ENCODE results near the gene PTTG2. TPM values are rescaled to one million over a fixed set of nuclear protein-coding genes. Genes with fewer than 3 reads are reported as not detected.
"Not testable (repeated sequence)": the region's sequence is repeated elsewhere in the genome, so short reads cannot be mapped to it uniquely, and the experiment has no call there.

The PTTG2 gene
- total RNA-seq, result 1 to 10 TPM in 2 of 4 donors, under 1 TPM in 1, not detected in 1; 0.62 to 3.5 (median 2.5) TPM

DNA sequence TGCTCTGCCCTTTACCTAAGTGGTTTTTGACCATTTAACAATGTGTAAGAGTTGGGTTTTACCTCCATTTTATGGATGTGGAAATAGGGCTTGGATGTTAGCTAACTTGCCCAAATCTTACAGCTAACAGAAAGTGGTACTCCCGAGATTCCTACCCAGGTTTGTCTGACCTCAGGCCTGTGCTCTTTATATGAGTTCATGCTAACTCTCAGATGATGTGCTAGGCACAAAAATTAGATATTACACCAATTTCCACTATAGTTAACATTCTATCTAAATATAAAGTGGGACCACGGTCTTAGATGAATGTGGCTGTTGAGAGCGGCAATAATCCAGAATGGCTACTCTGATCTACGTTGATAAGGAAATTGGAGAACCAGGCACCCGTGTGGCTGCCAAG is at the start of gene PTTG2:
TSS of gene PTTG2 (plus strand) at position 301 of the 400 bp plus-strand sequence. CDS start at position 338, 37 bp downstream.
- no peaks in the 10 kb centered on the region for H3K36me3 ChIP-seq
- H3K4me1 ChIP-seq, result peaks cover 0 to 15% (median 0%) of the 10 kb centered on the region in 3 donors
- TF ChIP-seq EP300 (IDR thresholded peaks at IDR 0.05) (no peak), POLR2AphosphoS5 (IDR thresholded peaks at IDR 0.05) (no peak), POLR2A (IDR thresholded peaks at IDR 0.05) (no peak)
- TF ChIP-seq, protein P1, sequence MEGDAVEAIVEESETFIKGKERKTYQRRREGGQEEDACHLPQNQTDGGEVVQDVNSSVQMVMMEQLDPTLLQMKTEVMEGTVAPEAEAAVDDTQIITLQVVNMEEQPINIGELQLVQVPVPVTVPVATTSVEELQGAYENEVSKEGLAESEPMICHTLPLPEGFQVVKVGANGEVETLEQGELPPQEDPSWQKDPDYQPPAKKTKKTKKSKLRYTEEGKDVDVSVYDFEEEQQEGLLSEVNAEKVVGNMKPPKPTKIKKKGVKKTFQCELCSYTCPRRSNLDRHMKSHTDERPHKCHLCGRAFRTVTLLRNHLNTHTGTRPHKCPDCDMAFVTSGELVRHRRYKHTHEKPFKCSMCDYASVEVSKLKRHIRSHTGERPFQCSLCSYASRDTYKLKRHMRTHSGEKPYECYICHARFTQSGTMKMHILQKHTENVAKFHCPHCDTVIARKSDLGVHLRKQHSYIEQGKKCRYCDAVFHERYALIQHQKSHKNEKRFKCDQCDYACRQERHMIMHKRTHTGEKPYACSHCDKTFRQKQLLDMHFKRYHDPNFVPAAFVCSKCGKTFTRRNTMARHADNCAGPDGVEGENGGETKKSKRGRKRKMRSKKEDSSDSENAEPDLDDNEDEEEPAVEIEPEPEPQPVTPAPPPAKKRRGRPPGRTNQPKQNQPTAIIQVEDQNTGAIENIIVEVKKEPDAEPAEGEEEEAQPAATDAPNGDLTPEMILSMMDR (IDR thresholded peaks at IDR 0.05), result no peak
- 91 to 100% methylated on average over 2 to 5 of the region's 5 CpGs for WGBS, 2 donors (ENCODE audit: low coverage in 1 of 2)
- H3K27ac ChIP-seq, result no peak within 1 kb of the TSS
- no peak within 1 kb of the TSS for H3K4me3 ChIP-seq
- no peak for ATAC-seq
- no peaks in the 10 kb centered on the region for H3K27me3 ChIP-seq
- H3K9me3 ChIP-seq, result no peaks in the 10 kb centered on the region

DNA sequence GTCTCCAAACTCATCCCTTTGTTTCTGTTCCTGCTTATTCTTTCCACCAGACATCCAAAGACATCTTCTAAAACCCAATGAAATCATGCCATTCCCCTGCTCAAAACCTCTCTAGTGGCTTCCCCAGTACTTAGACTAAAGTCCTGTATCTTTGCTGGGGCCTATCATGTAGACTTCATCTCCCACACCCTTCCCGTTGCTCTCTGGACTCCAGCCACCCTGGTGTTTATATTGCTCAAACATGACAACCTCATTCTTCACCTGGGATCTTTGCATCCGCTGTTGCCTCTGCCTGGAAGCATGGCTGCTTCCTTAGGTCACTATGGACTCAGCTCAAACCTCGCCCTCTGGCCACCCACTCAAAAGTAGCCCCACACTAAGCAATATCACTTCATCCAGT is 45.7 kb upstream of the PTTG2 start:
- H3K4me3 ChIP-seq, result no peak overlapping the region
- no peaks in the 10 kb centered on the region for H3K27me3 ChIP-seq
- no peaks in the 10 kb centered on the region for H3K36me3 ChIP-seq
- no peak overlapping the region for H3K27ac ChIP-seq
- H3K4me1 ChIP-seq, result peaks cover 0 to 49% (median 5%) of the 10 kb centered on the region in 3 donors
- H3K9me3 ChIP-seq, result no peaks in the 10 kb centered on the region
- WGBS, 2 donors (ENCODE audit: low coverage in 1 of 2), result 67 to 80% methylated on average over 3 of the region's 3 CpGs
- no peak for ATAC-seq
- TF ChIP-seq, protein P1 (IDR thresholded peaks at IDR 0.05), result no peak
- TF ChIP-seq EP300 (IDR thresholded peaks at IDR 0.05), result no peak
- no peak for TF ChIP-seq POLR2A (IDR thresholded peaks at IDR 0.05)
- TF ChIP-seq POLR2AphosphoS5 (IDR thresholded peaks at IDR 0.05), result no peak

DNA sequence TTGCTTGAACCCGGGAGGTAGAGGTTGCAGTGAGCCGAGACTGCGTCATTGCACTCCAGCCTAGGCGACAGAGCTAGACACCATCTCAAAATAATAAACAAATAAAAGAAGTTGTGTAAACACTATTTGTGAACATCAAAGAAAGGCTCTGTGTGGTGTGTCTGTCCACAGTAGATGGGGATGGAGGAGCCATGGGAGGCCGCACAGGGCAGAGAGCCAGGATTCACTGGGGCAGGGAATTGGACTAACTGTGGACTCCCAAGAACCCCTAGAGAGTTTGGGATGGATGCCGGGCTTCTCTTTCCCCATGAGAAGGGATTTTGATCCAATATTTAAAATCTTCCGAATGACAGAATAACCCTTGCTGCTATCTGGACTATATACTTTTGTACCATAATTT is 42.8 kb upstream of the PTTG2 start:
- no peaks in the 10 kb centered on the region for H3K9me3 ChIP-seq
- TF ChIP-seq, protein P1 (IDR thresholded peaks at IDR 0.05), result no peak
- no peak for TF ChIP-seq POLR2AphosphoS5 (IDR thresholded peaks at IDR 0.05)
- no peak for TF ChIP-seq EP300 (IDR thresholded peaks at IDR 0.05)
- no peak for TF ChIP-seq POLR2A (IDR thresholded peaks at IDR 0.05)
- H3K27me3 ChIP-seq, result no peaks in the 10 kb centered on the region
- peaks cover 0 to 26% (median 0%) of the 10 kb centered on the region in 3 donors for H3K4me1 ChIP-seq
- no peak overlapping the region for H3K27ac ChIP-seq
- H3K36me3 ChIP-seq, result no peaks in the 10 kb centered on the region
- 80 to 89% methylated on average over 3 to 7 of the region's 7 CpGs for WGBS, 2 donors (ENCODE audit: low coverage in 1 of 2)
- no peak for ATAC-seq
- H3K4me3 ChIP-seq, result no peak overlapping the region

DNA sequence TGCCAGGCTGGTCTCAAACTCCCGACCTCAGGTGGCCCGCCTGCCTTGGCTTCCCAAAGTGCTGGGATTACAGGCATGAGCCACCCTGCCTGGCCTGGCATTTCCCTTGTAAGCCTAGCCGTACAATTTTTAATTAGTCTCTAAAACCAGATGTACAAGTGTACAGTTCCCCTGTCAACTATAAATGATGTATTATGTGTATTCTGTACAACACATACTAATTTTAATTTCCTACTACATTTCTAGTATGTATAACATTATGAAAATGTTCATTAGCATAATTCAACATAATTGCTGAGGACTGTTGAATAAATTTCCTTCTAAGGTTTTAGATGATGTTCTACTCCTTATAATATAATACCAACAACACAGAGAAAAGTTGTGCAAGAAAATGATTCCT is 41.5 kb upstream of the PTTG2 start:
- 73 to 75% methylated on average over 2 to 3 of the region's 3 CpGs for WGBS, 2 donors (ENCODE audit: low coverage in 1 of 2)
- no peaks in the 10 kb centered on the region for H3K36me3 ChIP-seq
- H3K27ac ChIP-seq, result no peak overlapping the region
- no peak overlapping the region for H3K4me3 ChIP-seq
- no peaks in the 10 kb centered on the region for H3K27me3 ChIP-seq
- no peak for ATAC-seq
- H3K4me1 ChIP-seq, result peaks cover 0 to 26% (median 0%) of the 10 kb centered on the region in 3 donors
- TF ChIP-seq POLR2AphosphoS5 (IDR thresholded peaks at IDR 0.05), result no peak
- TF ChIP-seq, protein P1 (IDR thresholded peaks at IDR 0.05), result no peak
- no peak for TF ChIP-seq EP300 (IDR thresholded peaks at IDR 0.05)
- no peak for TF ChIP-seq POLR2A (IDR thresholded peaks at IDR 0.05)
- H3K9me3 ChIP-seq, result no peaks in the 10 kb centered on the region

DNA sequence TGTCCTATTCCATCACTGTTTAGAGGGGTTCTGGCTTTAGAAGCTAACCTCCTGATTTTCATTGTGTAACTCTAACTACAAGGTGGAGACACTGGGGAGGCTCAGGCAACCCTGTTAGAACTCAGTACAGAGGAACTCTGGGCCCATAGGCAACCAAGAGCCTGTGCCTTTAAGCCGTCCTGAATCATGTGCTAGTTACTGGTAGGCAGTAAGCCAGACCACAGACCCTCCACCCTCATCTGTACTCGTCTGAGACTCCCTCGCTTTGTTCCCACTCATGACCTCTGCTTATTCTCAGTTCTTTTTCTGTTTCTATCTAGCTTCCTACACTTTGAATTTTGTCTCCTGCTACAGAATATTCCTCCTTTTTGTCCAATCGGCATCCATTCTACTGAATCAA is 37.9 kb upstream of the PTTG2 start:
- Histone ChIP-seq H3K27me3 (no peaks in the 10 kb centered on the region), H3K4me1 (peaks cover 0 to 22% (median 0%) of the 10 kb centered on the region in 3 donors), H3K27ac (no peak overlapping the region), H3K9me3 (no peaks in the 10 kb centered on the region), H3K4me3 (no peak overlapping the region), H3K36me3 (peaks cover 0 to 4% of the 10 kb centered on the region in 2 donors)
- TF ChIP-seq, protein P1 (IDR thresholded peaks at IDR 0.05), result no peak
- TF ChIP-seq POLR2AphosphoS5 (IDR thresholded peaks at IDR 0.05) (no peak), POLR2A (IDR thresholded peaks at IDR 0.05) (no peak), EP300 (IDR thresholded peaks at IDR 0.05) (no peak)
- no peak for ATAC-seq
- 58 to 65% methylated on average over 4 of the region's 4 CpGs for WGBS, 2 donors (ENCODE audit: low coverage in 1 of 2)

DNA sequence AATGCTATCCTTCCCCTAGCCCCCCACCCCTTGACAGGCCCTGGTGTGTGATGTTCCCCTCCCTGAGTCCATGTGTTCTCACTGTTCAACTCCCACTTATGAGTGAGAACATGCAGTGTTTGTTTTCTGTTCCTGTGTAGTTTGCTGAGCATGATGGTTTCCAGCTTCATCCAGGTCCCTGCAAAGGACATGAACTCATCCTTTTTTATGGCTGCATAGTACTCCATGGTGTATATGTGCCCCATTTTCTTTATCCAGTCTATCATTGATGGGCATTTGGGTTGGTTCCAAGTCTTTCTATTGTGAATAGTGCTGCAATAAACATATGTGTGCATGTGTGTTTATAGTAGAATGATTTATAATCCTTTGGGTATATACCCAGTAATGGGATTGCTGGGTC is 37.1 kb upstream of the PTTG2 start:
- H3K27me3 ChIP-seq, H3K27ac ChIP-seq, ATAC-seq, H3K9me3 ChIP-seq, H3K4me3 ChIP-seq, H3K36me3 ChIP-seq: not testable (repeated sequence)
- H3K4me1 ChIP-seq, result peaks cover 0 to 22% (median 0%) of the 10 kb centered on the region in 3 donors

Measured in gastroesophageal sphincter (tissue), 4 donors.